Peyer's patch (tissue), 4 donors: ENCODE data around the gene DEGS2. TPM values are rescaled to one million over a fixed set of nuclear protein-coding genes. Genes with fewer than 3 reads are reported as not detected.

ENCODE experiments used
- DNase-seq, 3 donors: peaks; one replicate each; pipeline ENCODE4 v3.0.0-alpha.2; 2017 to 2019
- H3K27ac ChIP-seq, 4 donors: fragments of 200-600 bp; sonication (generic); one replicate each; pipeline ENCODE4 v1.5.1; 2016 to 2019
- H3K27me3 ChIP-seq, 2 donors: fragments of 200-600 bp; sonication (generic); one replicate each; pipeline ENCODE4 v1.5.1; 2019
- H3K36me3 ChIP-seq, 3 donors: fragments of 200-600 bp; sonication (generic); one replicate each; pipeline ENCODE4 v1.5.1; 2016 to 2019
- H3K4me1 ChIP-seq, 4 donors: fragments of 200-600 bp; sonication (generic); one replicate each; pipeline ENCODE4 v1.5.1; 2016 to 2019
- H3K4me3 ChIP-seq, 4 donors: fragments of 200-600 bp; sonication (generic); 1 replicate in 3 of 4; 2 replicates in 1 of 4; pipeline ENCODE4 v1.5.1; 2016 to 2019; ENCODE audit warnings: mild to moderate bottlenecking in 1 of 4
- H3K9me3 ChIP-seq, 4 donors: fragments of 200-600 bp; sonication (generic); one replicate each; pipeline ENCODE4 v1.5.1; 2016 to 2019; ENCODE audit warnings: mild to moderate bottlenecking in 1 of 4
- CTCF ChIP-seq, 6 experiments: fragments of 450-650 bp in 4 of 6; fragments of 200-600 bp in 2 of 6; sonication (generic) in 1 of 6; IDR thresholded peaks; one replicate each; pipeline ENCODE4 v1.5.1; 2017 to 2019; ENCODE audit warnings: antibody characterized with exemption in 6 of 6, mild to moderate bottlenecking in 3 of 6, moderate library complexity in 1 of 6
- POLR2A ChIP-seq, 2 donors: fragments of 450-650 bp; IDR thresholded peaks; one replicate each; pipeline ENCODE4 v1.5.1; 2017; ENCODE audit warnings: antibody characterized with exemption in 2 of 2, mild to moderate bottlenecking in 2 of 2, moderate library complexity in 2 of 2
- total RNA-seq, 4 donors: library from RNA; depleted of rRNA; stranded (reverse); fragments of >200 nt; gene quantifications; one replicate each; pipeline ENCODE4 v1.1.0, GENCODE V29; 2016

Gene DEGS2
- total RNA-seq, 4 donors from 2014 or later = 13.2 to 96.5 (median 77.8) TPM

GRCh38 chr14:100156776-100157175 is 2.7 kb downstream of the DEGS2 start:
- no peaks in the 10 kb centered on the region for H3K27me3 ChIP-seq
- peak overlapping the region in 2 of 4 donors; percentile 20 for H3K4me3 ChIP-seq
- DNase-seq = peak in 2 of 3 donors; percentile 49 to 66
- peaks cover 0 to 8% (median 3%) of the 10 kb centered on the region in 4 donors for H3K9me3 ChIP-seq
- TF ChIP-seq POLR2A (IDR thresholded peaks at IDR 0.05) (no peak), CTCF (IDR thresholded peaks at IDR 0.05) (no peak)
- H3K36me3 ChIP-seq = peaks cover 0 to 4% (median 0%) of the 10 kb centered on the region in 3 donors
- peaks cover 0 to 46% (median 9%) of the 10 kb centered on the region in 4 donors for H3K4me1 ChIP-seq
- peak overlapping the region; percentile 21 to 89 (median 73) for H3K27ac ChIP-seq

- peaks cover 0 to 8% (median 3%) of the 10 kb centered on the region in 4 donors for H3K9me3 ChIP-seq
- H3K4me3 ChIP-seq = peak overlapping the region in 2 of 4 donors; percentile 20 to 33
- peaks cover 0 to 4% (median 0%) of the 10 kb centered on the region in 3 donors for H3K36me3 ChIP-seq
- H3K27ac ChIP-seq = peak overlapping the region; percentile 21 to 89 (median 84)
- TF ChIP-seq CTCF (IDR thresholded peaks at IDR 0.05) (peak in 1 of 6 experiments; percentile 14), POLR2A (IDR thresholded peaks at IDR 0.05) (peak; percentile 62 to 71)
- H3K4me1 ChIP-seq = peaks cover 0 to 54% (median 9%) of the 10 kb centered on the region in 4 donors
- DNase-seq = peak in 2 of 3 donors; percentile 87 to 88
- H3K27me3 ChIP-seq = no peaks in the 10 kb centered on the region
Measured at GRCh38 chr14:100155756-100156616, 3.5 kb downstream of the DEGS2 start.

GRCh38 chr14:100155049-100155621 is 4.3 kb downstream of the DEGS2 start:
- Histone ChIP-seq H3K4me3 (peak overlapping the region in 2 of 4 donors; percentile 19 to 33), H3K27ac (peak overlapping the region in 3 of 4 donors; percentile 78 to 89 (median 89)), H3K4me1 (peaks cover 0 to 63% (median 9%) of the 10 kb centered on the region in 4 donors), H3K27me3 (no peaks in the 10 kb centered on the region), H3K36me3 (peaks cover 0 to 4% (median 0%) of the 10 kb centered on the region in 3 donors), H3K9me3 (peaks cover 0 to 8% (median 3%) of the 10 kb centered on the region in 4 donors)
- TF ChIP-seq CTCF (IDR thresholded peaks at IDR 0.05) = peak in 5 of 6 experiments; percentile 16 to 86 (median 78)
- no peak for TF ChIP-seq POLR2A (IDR thresholded peaks at IDR 0.05)
- DNase-seq = peak in 2 of 3 donors; percentile 76 to 81

GRCh38 chr14:100153560-100153959 is 5.9 kb downstream of the DEGS2 start:
- no peak for TF ChIP-seq CTCF (IDR thresholded peaks at IDR 0.05)
- TF ChIP-seq POLR2A (IDR thresholded peaks at IDR 0.05) = no peak
- H3K27me3 ChIP-seq = no peaks in the 10 kb centered on the region
- no peak overlapping the region for H3K4me3 ChIP-seq
- peaks cover 0 to 13% (median 0%) of the 10 kb centered on the region in 3 donors for H3K36me3 ChIP-seq
- peak in 1 of 3 donors; percentile 45 for DNase-seq
- peaks cover 0 to 64% (median 6%) of the 10 kb centered on the region in 4 donors for H3K4me1 ChIP-seq
- H3K9me3 ChIP-seq = peaks cover 0 to 8% (median 3%) of the 10 kb centered on the region in 4 donors
- no peak overlapping the region for H3K27ac ChIP-seq

- Histone ChIP-seq H3K4me3 (no peak overlapping the region), H3K36me3 (peaks cover 0 to 14% (median 0%) of the 10 kb centered on the region in 3 donors), H3K4me1 (peaks cover 5 to 71% (median 14%) of the 10 kb centered on the region in 4 donors), H3K9me3 (peaks cover 0 to 8% (median 3%) of the 10 kb centered on the region in 4 donors), H3K27ac (no peak overlapping the region), H3K27me3 (no peaks in the 10 kb centered on the region)
- no peak for DNase-seq
- TF ChIP-seq POLR2A (IDR thresholded peaks at IDR 0.05) (no peak), CTCF (IDR thresholded peaks at IDR 0.05) (no peak)
Measured at GRCh38 chr14:100152091-100152490, 7.4 kb downstream of the DEGS2 start.
